Measurements from ENCODE around the gene COL18A1. TPM values are rescaled to one million over a fixed set of nuclear protein-coding genes. Genes with fewer than 3 reads are reported as not detected.

COL18A1 gene
- total RNA-seq, 1 donor from 2014 or later = 150 TPM

DNA sequence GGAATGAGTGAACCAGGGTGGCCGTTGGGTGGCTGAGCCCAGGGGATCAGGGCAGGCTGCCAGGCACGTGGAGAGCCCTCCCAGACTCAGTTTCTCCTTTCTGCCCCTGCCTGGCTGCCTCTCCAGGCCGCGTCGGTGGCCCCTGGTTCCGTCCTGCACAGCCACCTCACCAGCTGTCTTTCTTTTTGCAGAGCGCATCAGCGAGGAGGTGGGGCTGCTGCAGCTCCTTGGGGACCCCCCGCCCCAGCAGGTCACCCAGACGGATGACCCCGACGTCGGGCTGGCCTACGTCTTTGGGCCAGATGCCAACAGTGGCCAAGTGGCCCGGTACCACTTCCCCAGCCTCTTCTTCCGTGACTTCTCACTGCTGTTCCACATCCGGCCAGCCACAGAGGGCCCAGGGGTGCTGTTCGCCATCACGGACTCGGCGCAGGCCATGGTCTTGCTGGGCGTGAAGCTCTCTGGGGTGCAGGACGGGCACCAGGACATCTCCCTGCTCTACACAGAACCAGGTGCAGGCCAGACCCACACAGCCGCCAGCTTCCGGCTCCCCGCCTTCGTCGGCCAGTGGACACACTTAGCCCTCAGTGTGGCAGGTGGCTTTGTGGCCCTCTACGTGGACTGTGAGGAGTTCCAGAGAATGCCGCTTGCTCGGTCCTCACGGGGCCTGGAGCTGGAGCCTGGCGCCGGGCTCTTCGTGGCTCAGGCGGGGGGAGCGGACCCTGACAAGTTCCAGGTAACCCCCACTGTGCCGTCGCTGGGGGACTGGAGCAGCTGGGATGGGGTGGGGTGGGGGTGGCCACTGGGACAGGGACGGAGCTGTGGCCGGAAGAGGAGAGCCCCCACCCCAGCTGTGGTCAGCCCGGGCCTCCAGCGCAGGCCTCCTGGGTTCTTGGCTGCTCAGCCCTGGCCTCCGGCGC is 63.3 kb downstream of the COL18A1 start:
- DNase-seq (ENCODE audit: extremely low spot score, unreplicated experiment) = no peak
- peaks cover 9% of the 10 kb centered on the region for H3K36me3 Mint-ChIP-seq
- no peak overlapping the region for H3K4me3 Mint-ChIP-seq
- H3K27me3 Mint-ChIP-seq = no peaks in the 10 kb centered on the region
- H3K27ac Mint-ChIP-seq = no peak overlapping the region
- TF ChIP-seq, protein P1, sequence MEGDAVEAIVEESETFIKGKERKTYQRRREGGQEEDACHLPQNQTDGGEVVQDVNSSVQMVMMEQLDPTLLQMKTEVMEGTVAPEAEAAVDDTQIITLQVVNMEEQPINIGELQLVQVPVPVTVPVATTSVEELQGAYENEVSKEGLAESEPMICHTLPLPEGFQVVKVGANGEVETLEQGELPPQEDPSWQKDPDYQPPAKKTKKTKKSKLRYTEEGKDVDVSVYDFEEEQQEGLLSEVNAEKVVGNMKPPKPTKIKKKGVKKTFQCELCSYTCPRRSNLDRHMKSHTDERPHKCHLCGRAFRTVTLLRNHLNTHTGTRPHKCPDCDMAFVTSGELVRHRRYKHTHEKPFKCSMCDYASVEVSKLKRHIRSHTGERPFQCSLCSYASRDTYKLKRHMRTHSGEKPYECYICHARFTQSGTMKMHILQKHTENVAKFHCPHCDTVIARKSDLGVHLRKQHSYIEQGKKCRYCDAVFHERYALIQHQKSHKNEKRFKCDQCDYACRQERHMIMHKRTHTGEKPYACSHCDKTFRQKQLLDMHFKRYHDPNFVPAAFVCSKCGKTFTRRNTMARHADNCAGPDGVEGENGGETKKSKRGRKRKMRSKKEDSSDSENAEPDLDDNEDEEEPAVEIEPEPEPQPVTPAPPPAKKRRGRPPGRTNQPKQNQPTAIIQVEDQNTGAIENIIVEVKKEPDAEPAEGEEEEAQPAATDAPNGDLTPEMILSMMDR (conservative IDR thresholded peaks at IDR 0.05) = no peak
- no peaks in the 10 kb centered on the region for H3K9me3 Mint-ChIP-seq
- peaks cover 29% of the 10 kb centered on the region for H3K4me1 Mint-ChIP-seq (ENCODE audit: unreplicated experiment)

DNA sequence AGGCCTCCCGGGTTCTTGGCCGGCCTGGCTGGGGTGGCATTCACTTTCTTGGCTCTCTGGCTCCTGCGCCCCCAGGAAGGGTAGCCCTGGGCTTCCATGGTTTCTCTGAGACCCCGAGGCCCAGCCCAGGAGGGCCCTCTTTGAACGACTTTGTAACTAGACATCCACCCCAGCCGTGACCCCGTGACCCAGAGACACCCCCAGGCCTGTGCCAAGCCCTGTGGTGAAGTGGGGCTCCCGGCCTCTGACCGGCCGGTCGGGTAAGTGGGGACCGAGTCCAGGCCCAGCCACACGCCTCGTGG is 64.0 kb downstream of the COL18A1 start:
- H3K4me3 Mint-ChIP-seq = no peak overlapping the region
- H3K9me3 Mint-ChIP-seq = no peaks in the 10 kb centered on the region
- peaks cover 9% of the 10 kb centered on the region for H3K36me3 Mint-ChIP-seq
- no peaks in the 10 kb centered on the region for H3K27me3 Mint-ChIP-seq
- DNase-seq (ENCODE audit: extremely low spot score, unreplicated experiment) = no peak
- peaks cover 29% of the 10 kb centered on the region for H3K4me1 Mint-ChIP-seq (ENCODE audit: unreplicated experiment)
- no peak overlapping the region for H3K27ac Mint-ChIP-seq
- TF ChIP-seq, protein P1 (conservative IDR thresholded peaks at IDR 0.05) = no peak

DNA sequence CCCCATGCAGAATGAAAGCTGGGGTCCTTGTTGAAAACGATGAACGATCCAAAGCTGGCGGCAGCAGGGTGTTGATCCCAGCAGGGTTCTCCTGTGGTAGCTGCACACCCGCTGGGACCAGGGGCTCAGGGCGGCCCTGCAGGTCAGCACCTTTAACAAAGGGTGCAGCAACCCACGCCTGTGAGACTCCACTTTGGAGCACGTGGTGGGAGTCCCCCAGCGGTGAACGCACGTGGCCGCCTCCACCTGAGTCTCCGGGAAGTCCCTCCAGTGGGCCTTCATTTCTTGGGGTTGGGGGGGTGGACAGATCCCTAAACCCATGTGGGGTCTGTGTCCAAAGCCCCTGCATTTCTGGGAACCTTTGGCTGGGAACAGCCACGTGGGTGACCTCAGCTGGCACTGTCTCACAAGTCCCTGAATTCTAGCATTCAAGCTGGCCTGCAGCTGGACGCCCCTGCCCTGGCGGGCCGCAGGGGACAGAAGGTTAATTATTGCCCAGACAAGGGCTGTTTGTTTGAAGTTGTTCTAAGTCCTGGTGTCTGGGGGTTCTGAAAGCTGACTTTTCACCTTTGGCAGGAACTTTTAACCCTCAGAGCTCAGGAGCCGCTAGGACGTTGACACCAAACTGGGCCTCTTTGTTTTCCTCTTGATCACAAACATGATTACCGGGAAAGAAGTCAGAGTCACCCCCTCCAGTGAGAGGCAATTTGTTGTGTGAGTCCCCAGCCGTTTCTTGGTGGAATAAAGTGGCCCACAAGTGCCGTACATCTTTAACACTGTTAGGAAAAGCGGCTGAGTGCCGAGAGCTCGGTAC is 64.5 kb downstream of the COL18A1 start:
- H3K4me1 Mint-ChIP-seq (ENCODE audit: unreplicated experiment) = peaks cover 29% of the 10 kb centered on the region
- no peaks in the 10 kb centered on the region for H3K9me3 Mint-ChIP-seq
- H3K27ac Mint-ChIP-seq = peak overlapping the region; percentile 60
- peak overlapping the region; percentile 53 for H3K4me3 Mint-ChIP-seq
- no peaks in the 10 kb centered on the region for H3K27me3 Mint-ChIP-seq
- DNase-seq (ENCODE audit: extremely low spot score, unreplicated experiment) = no peak
- TF ChIP-seq, protein P1 (conservative IDR thresholded peaks at IDR 0.05) = no peak
- peaks cover 13% of the 10 kb centered on the region for H3K36me3 Mint-ChIP-seq

DNA sequence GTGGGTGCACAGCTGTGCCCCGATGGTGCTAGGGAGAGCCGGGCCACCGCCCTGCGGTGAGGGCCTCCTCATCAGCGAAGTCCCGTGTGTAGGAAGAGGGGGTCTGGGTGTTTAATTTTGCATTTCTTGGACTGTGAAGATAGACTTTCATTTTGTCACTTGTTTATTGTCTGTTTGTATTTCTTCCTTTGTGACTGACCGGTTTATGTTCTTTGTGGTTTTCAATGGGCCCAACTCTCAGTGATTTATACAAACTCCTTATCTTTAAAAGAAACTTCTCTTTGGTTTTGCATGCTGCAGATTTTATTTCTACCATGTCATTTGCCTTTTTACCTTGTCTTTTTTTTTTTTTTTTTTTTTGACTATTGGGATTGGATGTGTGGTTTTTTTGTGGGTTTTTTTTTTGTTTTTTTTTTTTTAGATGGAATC is 65.1 kb downstream of the COL18A1 start:
- no peak for DNase-seq (ENCODE audit: extremely low spot score, unreplicated experiment)
- H3K27ac Mint-ChIP-seq = peak overlapping the region; percentile 60

DNA sequence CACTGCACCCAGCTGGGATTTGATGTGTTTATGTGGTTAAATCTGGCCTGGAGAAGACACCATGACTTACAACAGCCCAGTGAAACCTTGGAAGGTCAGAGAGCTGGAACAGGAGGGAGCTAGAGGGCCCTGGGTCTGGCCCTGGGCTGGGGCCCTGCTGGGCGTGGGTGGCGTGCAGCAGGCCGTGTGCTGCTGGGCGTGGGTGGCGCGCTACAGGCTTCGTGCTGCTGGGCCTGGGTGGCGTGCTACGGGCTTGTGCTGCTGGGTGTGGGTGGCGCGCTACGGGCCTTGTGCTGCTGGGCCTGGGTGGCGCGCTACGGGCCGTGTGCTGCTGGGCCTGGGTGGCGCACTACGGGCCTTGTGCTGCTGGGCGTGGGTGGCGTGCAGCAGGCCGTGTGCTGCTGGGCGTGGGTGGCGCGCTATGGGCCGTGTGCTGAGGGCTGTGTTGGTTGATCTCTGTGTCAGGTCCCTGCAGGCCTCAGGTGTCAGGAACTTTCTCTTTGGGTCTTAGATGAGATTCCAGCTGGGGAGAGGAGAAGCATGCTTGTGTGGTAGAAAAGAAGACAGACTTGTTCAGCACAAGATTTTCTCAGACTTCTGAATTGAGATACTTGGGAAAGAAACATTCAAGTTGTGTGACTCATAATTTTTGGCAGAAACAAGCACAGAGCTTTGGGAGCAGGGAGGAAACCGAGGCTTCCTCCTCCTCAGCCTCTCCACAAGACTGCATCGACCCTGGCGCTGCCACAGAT is 66.0 kb downstream of the COL18A1 start:
- peak overlapping the region; percentile 54 for H3K4me3 Mint-ChIP-seq
- H3K27me3 Mint-ChIP-seq = no peaks in the 10 kb centered on the region
- peaks cover 8% of the 10 kb centered on the region for H3K36me3 Mint-ChIP-seq
- peaks cover 18% of the 10 kb centered on the region for H3K4me1 Mint-ChIP-seq (ENCODE audit: unreplicated experiment)
- no peaks in the 10 kb centered on the region for H3K9me3 Mint-ChIP-seq
- DNase-seq (ENCODE audit: extremely low spot score, unreplicated experiment) = no peak
- peak overlapping the region; percentile 91 for H3K27ac Mint-ChIP-seq
- TF ChIP-seq, protein P1 (conservative IDR thresholded peaks at IDR 0.05) = no peak

More for the DNA sequence above, 65.1 kb downstream of the COL18A1 start:
- Mint-ChIP-seq H3K4me1 (ENCODE audit: unreplicated experiment) (peaks cover 23% of the 10 kb centered on the region), H3K4me3 (peak overlapping the region; percentile 53), H3K36me3 (peaks cover 8% of the 10 kb centered on the region), H3K27me3 (no peaks in the 10 kb centered on the region), H3K9me3 (no peaks in the 10 kb centered on the region)
- TF ChIP-seq, protein P1 (conservative IDR thresholded peaks at IDR 0.05) = no peak
